ENCODE data around the gene E2F2. TPM values are rescaled to one million over a fixed set of nuclear protein-coding genes. Genes with fewer than 3 reads are reported as not detected.

Gene E2F2
- total and polyA plus RNA-seq, 2 of the 4 experiments (the other 2 are of a cell fraction): 0.36 to 0.51 TPM

GRCh38 chr1:23521588-23521987, 9.4 kb downstream of the E2F2 start:
- ATAC-seq (ENCODE audit: low read depth) (no peak), DNase-seq (no peak)
- Histone ChIP-seq H3K27ac (ENCODE audit: insufficient read depth, low read length) (no peak overlapping the region), H3K18ac (ENCODE audit: low read depth, low read length) (no peak overlapping the region), H2AK5ac (ENCODE audit: low read depth, low read length) (no peak overlapping the region), H3K14ac (replicated peaks; ENCODE audit: low read depth, low read length) (no peak overlapping the region), H3K4me1 (ENCODE audit: control insufficient read depth, insufficient read depth, low read length) (no peaks in the 10 kb centered on the region), H2BK120ac (ENCODE audit: low read depth, low read length) (no peak overlapping the region), H2AK9ac (replicated peaks; ENCODE audit: low read depth, low read length, poor library complexity) (no peak overlapping the region), H4K8ac (ENCODE audit: low read depth in 2 of 2, low read length in 2 of 2) (no peak overlapping the region), H3K9me1 (ENCODE audit: insufficient read depth, low read length) (no peaks in the 10 kb centered on the region; the same call in 1 of the 2 replicates), H2AFZ (replicated peaks; ENCODE audit: low read length, poor library complexity) (no peak overlapping the region), H3K36me3 (ENCODE audit: control insufficient read depth, insufficient read depth, low read length) (no peaks in the 10 kb centered on the region), H3K9ac (ENCODE audit: low read depth, low read length) (no peak overlapping the region), H2BK15ac (ENCODE audit: low read depth, low read length) (no peak overlapping the region), H3K9me3 (ENCODE audit: control insufficient read depth, insufficient read depth, low read length) (no peaks in the 10 kb centered on the region), H3K4me2 (ENCODE audit: low read depth, low read length) (no peak overlapping the region), H2BK20ac (ENCODE audit: low read depth, low read length) (no peak overlapping the region), H2BK5ac (ENCODE audit: low read depth, low read length, poor library complexity, severe bottlenecking) (no peak overlapping the region), H4K20me1 (ENCODE audit: insufficient read depth, low read length) (no peaks in the 10 kb centered on the region), H3K56ac (ENCODE audit: extremely low read depth, insufficient read depth, low read length) (no peak overlapping the region), H3K79me1 (ENCODE audit: low read depth in 1 of 2, low read length in 2 of 2) (no peaks in the 10 kb centered on the region), H4K91ac (ENCODE audit: insufficient read depth, low read depth, low read length) (no peak overlapping the region), H4K5ac (ENCODE audit: low read depth, low read length) (no peak overlapping the region), H3K27me3 (ENCODE audit: control insufficient read depth, insufficient read depth, low read length) (no peaks in the 10 kb centered on the region), H3K4me3 (ENCODE audit: insufficient read depth, low read depth, low read length) (no peak overlapping the region), H3K23ac (ENCODE audit: low read depth, low read length) (no peak overlapping the region), H3K4ac (ENCODE audit: low read depth, low read length) (no peak overlapping the region)
- intact Hi-C loops (cut with micrococcal nuclease) (no loop called here), dilution Hi-C loops (cut with HindIII; ENCODE audit: low sequenced_read_pairs, unreplicated experiment) (no loop called here), in situ Hi-C loops (cut with MboI; ENCODE audit: low sequenced_read_pairs) (no loop called here)
- TF ChIP-seq SMC3 (IDR thresholded peaks at IDR 0.05; ENCODE audit: low read depth, low read length) (no peak), MAZ (IDR thresholded peaks at IDR 0.05; ENCODE audit: borderline replicate concordance, low read depth, low read length) (no peak), RCOR1 (IDR thresholded peaks at IDR 0.05; ENCODE audit: insufficient replicate concordance, low read length) (no peak), BHLHE40 (IDR thresholded peaks at IDR 0.05; ENCODE audit: low read depth, low read length) (no peak), POLR2A (IDR thresholded peaks at IDR 0.05; ENCODE audit: low read depth, low read length) (no peak), RFX5 (IDR thresholded peaks at IDR 0.05; ENCODE audit: low read depth, low read length) (no peak), NFE2L2 (IDR thresholded peaks at IDR 0.05; ENCODE audit: low read depth, low read length) (no peak), USF2 (IDR thresholded peaks at IDR 0.05; ENCODE audit: low read depth, low read length) (no peak), CTCF (conservative IDR thresholded peaks at IDR 0.05; ENCODE audit: low read depth, low read length) (no peak), MAFK (IDR thresholded peaks at IDR 0.05; ENCODE audit: low read depth, low read length) (no peak)
- ChIA-PET CTCF (no interaction called here), POLR2A (ENCODE audit: unreplicated experiment) (no interaction called here)
- WGBS, 2 experiments (ENCODE audit: extremely low coverage in 2 of 2, insufficient read length in 1 of 2): 94% methylated on average over 8 of the region's 16 CpGs; no CpG with 5 or more reads in 1 of the 2 experiments
- BruUV-seq (replicated peaks): no TSS peak

Measured in IMR-90 (cell line).